ENCODE measurements around the gene ZWILCH.

DNA sequence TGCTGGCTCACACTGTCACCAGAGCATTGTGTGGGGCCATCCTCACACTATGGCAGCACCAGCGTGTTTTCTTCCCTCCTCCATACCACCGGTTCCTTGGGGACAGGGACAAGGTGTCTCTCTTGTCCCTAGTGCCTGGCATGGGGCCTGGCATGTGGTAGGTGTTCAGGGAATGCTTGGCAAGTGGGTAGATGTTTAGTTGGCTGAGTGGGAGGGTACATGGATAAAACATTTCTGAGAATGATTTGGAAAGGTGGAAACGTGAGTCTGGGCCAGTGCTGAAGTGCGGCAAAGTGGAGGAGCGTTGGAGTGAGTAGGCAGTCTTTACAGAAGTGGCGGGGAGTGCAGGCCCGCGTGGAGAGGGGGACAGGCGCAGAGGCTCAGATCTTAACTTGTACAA, 22.6 kb upstream of the ZWILCH start:
- no peak for TF ChIP-seq CTCF (conservative IDR thresholded peaks at IDR 0.05; ENCODE audit: low read length)
- TF ChIP-seq EZH2phosphoT487 (IDR thresholded peaks at IDR 0.05; ENCODE audit: borderline replicate concordance), result no peak

Measured in Loucy (cell line).